ENCODE data around the gene GP1BB.

DNA sequence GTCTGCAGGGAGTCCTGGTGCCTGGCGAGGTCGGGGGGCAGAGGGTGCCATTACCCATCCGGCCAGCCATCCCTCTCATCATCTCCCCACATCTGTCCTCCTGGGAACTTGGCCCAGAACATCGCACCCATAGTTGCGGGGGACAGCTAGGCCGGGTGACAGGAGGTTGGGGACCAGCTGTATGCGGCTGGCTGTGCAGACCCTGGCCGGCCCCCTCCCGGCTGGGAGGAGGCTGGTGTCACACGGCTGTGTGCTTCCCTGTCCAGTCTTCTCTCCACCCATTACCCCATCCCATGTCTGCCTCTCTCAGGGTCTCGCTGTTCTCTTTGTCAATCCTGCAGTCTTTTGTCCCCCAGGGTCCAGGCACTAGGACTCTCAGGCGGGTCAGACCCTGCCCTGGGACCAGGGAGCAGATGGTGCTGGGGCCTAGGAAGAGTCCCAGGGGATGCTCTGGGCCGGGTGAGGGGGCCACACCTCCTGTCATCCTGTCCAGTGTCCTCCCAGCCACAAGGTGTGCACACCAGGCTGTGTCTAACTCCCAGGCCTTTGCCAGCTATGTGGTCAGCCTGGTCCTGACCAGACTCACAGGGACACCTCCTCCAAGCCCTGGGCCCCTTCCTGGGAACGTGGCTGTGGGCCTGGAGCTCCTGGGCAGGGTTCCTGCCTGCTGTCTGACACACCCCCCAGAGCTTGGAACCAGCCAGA lies 30.8 kb downstream of the GP1BB start:
- TF ChIP-seq CTCF (IDR thresholded peaks at IDR 0.05) (no peak), POLR2AphosphoS5 (IDR thresholded peaks at IDR 0.05; ENCODE audit: low read depth, low read length) (no peak)
